CD4-positive, alpha-beta T cell (primary cell): ENCODE data around the gene NADK2. TPM values are rescaled to one million over a fixed set of nuclear protein-coding genes. Genes with fewer than 3 reads are reported as not detected.

Experiments used
- ATAC-seq: fragments of 200-7000 bp; cut with Tn5 transposase; one replicate; pipeline ENCODE4 v1.10.0; 2022; ENCODE audit warnings: mild to moderate bottlenecking; ENCODE audit not compliant: poor library complexity
- CTCF ChIA-PET: fragments of 350-600 bp; sonication (Branson Sonifier 250); formaldehyde crosslinking; loops from one replicate; lab custom pipeline; 2021; ENCODE audit warnings: antibody characterized with exemption, inconsistent platforms; lab: Charles Lee
- POLR2A ChIA-PET: fragments of 350-600 bp; sonication (Branson Sonifier 250); formaldehyde crosslinking; loops from one replicate; lab custom pipeline; 2021; ENCODE audit warnings: antibody characterized with exemption, inconsistent platforms; lab: Charles Lee
- DNase-seq, 14 experiments: peaks; one replicate each; pipeline ENCODE4 v3.0.0-alpha.2; 2013 to 2020; ENCODE audit warnings: mixed read lengths in 2 of 14
- H3K27ac ChIP-seq, 2 donors: one replicate each; pipeline versions ENCODE4 v1.5.1 to v1.7.0; 2013; ENCODE audit warnings: low read length in 2 of 2, low read depth in 1 of 2, mild to moderate bottlenecking in 1 of 2
- H3K27me3 ChIP-seq, 2 experiments: 1 replicate in 1 of 2; 2 replicates in 1 of 2; pipeline versions ENCODE4 v1.6.1 to v1.7.0; 2013; ENCODE audit warnings: low read length in 2 of 2, control low read depth in 1 of 2, mild to moderate bottlenecking in 1 of 2, moderate library complexity in 1 of 2; ENCODE audit not compliant: insufficient read depth in 2 of 2, control insufficient read depth in 1 of 2
- H3K36me3 ChIP-seq: one replicate; pipeline ENCODE4 v1.6.1; 2013; ENCODE audit warnings: low read length, control low read depth; ENCODE audit not compliant: insufficient read depth
- H3K4me1 ChIP-seq: one replicate; pipeline ENCODE4 v1.6.1; 2013; ENCODE audit warnings: low read length, control low read depth; ENCODE audit not compliant: insufficient read depth
- H3K4me3 ChIP-seq: one replicate; pipeline ENCODE4 v1.5.1; 2013; ENCODE audit warnings: mild to moderate bottlenecking, low read length, moderate library complexity
- H3K9me3 ChIP-seq, 2 experiments: 1 replicate in 1 of 2; 2 replicates in 1 of 2; pipeline versions ENCODE4 v1.6.1 to v1.7.0; 2013; ENCODE audit warnings: low read length in 2 of 2, mild to moderate bottlenecking in 2 of 2, control low read depth in 1 of 2, moderate library complexity in 1 of 2; ENCODE audit not compliant: control insufficient read depth in 1 of 2, insufficient read depth in 1 of 2
- H3K27ac Mint-ChIP-seq: one replicate; pipeline ENCODE4 v1.8.0; 2020; ENCODE audit warnings: mixed read lengths
- H3K27me3 Mint-ChIP-seq: one replicate; pipeline ENCODE4 v1.8.0; 2021; ENCODE audit warnings: mixed read lengths
- H3K36me3 Mint-ChIP-seq: one replicate; pipeline ENCODE4 v1.8.0; 2021; ENCODE audit warnings: low read depth, mixed read lengths
- H3K4me1 Mint-ChIP-seq: one replicate; pipeline ENCODE4 v1.8.0; 2021; ENCODE audit warnings: low read depth, mixed read lengths
- H3K4me3 Mint-ChIP-seq: one replicate; pipeline ENCODE4 v1.8.0; 2020; ENCODE audit warnings: mild to moderate bottlenecking, mixed read lengths
- H3K9me3 Mint-ChIP-seq: one replicate; pipeline ENCODE4 v1.8.0; 2020; ENCODE audit warnings: mixed read lengths
- intact Hi-C, 2 experiments: fragments of 100-400 bp; cut with DNase I in 1 of 2; cut with micrococcal nuclease in 1 of 2; formaldehyde crosslinking; loops; one replicate each; pipeline versions ENCODE4 v1.15.1 to v1.9.0; 2023 to 2025; cut with DNase I, micrococcal nuclease
- total RNA-seq, 174 experiments: library from RNA in 2 of 174; stranded (reverse) in 2 of 174; gene quantifications; one replicate each; pipeline ENCODE4 v1.2.3 and lab custom pipeline; 2021 to 2026
- TF ChIP-seq, protein P1 (sequence below): fragments of 200-600 bp; IDR thresholded peaks from one replicate; pipeline ENCODE4 v1.8.0; 2022; ENCODE audit warnings: antibody characterized with exemption, mild to moderate bottlenecking

Gene NADK2
- total RNA-seq, 2 experiments from 2014 or later = 12.5 to 13.3 TPM

DNA sequence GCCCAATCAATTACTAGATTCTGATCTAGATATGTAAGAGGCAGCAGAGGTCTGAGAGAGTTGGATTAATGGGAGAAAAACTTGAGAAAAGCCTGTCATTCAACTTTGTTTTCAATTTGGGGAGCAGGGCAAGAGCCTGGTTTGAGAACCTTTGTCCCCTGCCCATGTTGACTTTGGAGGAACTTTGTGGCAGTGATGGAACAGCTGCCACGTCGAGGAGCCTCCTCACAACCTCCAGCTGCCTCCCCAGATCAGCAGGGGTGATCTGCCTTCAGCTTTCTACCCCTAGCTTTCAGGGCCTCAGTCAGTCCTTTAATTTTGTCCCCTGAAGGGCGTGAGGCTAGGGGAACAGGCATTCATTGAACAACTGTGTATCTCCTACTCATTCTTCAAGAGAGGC is 81.1 kb downstream of the NADK2 start:
- Histone ChIP-seq H3K4me1 (peaks cover 3% of the 10 kb centered on the region), H3K36me3 (peaks cover 79% of the 10 kb centered on the region), H3K27me3 (no peaks in the 10 kb centered on the region), H3K9me3 (no peaks in the 10 kb centered on the region), H3K27ac (no peak overlapping the region), H3K4me3 (no peak overlapping the region)
- Mint-ChIP-seq H3K4me3 (no peak overlapping the region), H3K4me1 (peaks cover 38% of the 10 kb centered on the region), H3K9me3 (no peaks in the 10 kb centered on the region), H3K27me3 (no peaks in the 10 kb centered on the region), H3K27ac (no peak overlapping the region), H3K36me3 (peaks cover 97% of the 10 kb centered on the region)
- CTCF ChIA-PET = no interaction called here
- DNase-seq (no peak), ATAC-seq (no peak)
- intact Hi-C loops = no loop called here
- POLR2A ChIA-PET = interaction anchor here (0.5 to 1.2 kb wide), 3 partner anchors 9 to 542 kb away, joined by 3 to 4 read pairs (median 3); partner anchors contain the start of genes LMBRD2 and SKP2
- TF ChIP-seq, protein P1, sequence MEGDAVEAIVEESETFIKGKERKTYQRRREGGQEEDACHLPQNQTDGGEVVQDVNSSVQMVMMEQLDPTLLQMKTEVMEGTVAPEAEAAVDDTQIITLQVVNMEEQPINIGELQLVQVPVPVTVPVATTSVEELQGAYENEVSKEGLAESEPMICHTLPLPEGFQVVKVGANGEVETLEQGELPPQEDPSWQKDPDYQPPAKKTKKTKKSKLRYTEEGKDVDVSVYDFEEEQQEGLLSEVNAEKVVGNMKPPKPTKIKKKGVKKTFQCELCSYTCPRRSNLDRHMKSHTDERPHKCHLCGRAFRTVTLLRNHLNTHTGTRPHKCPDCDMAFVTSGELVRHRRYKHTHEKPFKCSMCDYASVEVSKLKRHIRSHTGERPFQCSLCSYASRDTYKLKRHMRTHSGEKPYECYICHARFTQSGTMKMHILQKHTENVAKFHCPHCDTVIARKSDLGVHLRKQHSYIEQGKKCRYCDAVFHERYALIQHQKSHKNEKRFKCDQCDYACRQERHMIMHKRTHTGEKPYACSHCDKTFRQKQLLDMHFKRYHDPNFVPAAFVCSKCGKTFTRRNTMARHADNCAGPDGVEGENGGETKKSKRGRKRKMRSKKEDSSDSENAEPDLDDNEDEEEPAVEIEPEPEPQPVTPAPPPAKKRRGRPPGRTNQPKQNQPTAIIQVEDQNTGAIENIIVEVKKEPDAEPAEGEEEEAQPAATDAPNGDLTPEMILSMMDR = no peak

DNA sequence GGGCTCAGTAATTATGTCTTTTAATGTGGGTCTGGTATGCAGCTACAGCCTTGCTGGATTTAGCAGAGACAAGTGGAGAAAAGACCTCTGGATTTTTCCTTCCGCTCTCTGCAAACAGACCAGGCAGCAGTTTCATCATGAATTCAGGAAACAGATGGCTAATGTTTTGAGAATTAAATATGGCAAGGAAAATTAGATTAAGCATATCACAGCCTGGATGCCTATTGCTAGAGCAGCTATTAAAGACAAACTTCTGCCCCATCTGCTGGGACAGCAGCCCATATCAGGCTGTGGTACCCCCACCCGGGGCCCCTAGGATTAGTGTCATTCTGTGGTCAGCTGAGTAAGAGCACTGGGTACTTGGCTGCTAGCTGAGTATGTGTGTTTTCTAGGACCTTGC is 83.6 kb downstream of the NADK2 start:
- ATAC-seq (no peak), DNase-seq (no peak)
- H3K27me3 Mint-ChIP-seq = no peaks in the 10 kb centered on the region
- intact Hi-C loops = loop anchor here in 1 of 2 experiments (10.0 kb wide), 1 partner anchor 1323 kb away; the partner anchor contains the start of gene TTC23L
- Histone ChIP-seq H3K27ac (no peak overlapping the region), H3K27me3 (no peaks in the 10 kb centered on the region), H3K4me1 (peaks cover 11% of the 10 kb centered on the region), H3K4me3 (no peak overlapping the region), H3K9me3 (no peaks in the 10 kb centered on the region), H3K36me3 (peaks cover 59% of the 10 kb centered on the region)
- ChIA-PET POLR2A (no interaction called here), CTCF (no interaction called here)
- H3K9me3 Mint-ChIP-seq = no peaks in the 10 kb centered on the region
- H3K36me3 Mint-ChIP-seq = peaks cover 96% of the 10 kb centered on the region
- no peak overlapping the region for H3K27ac Mint-ChIP-seq
- H3K4me1 Mint-ChIP-seq = peaks cover 41% of the 10 kb centered on the region
- H3K4me3 Mint-ChIP-seq = no peak overlapping the region
- TF ChIP-seq, protein P1 = no peak

DNA sequence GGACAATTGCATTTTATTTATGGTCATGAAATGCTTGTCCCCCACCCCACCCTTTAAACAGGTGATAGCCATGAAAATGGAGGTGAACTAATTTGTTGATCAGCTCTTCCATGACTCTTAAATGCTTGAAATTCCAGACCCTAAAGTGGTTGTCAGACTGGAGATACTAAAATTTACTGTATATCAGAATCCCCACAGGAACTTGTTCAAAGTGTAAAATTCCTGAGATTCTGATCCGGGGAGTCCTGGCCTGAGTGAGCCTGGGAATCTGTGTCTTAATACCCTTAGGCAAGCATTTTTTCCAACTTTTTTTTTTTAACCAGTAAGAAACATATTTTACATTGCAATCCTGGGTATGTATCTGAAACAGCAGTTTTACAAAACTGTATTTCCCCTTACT is 85.1 kb downstream of the NADK2 start:
- no peaks in the 10 kb centered on the region for H3K9me3 Mint-ChIP-seq
- ChIA-PET POLR2A (interaction anchor here (1.1 kb wide), 1 partner anchor 85 kb away, joined by 4 read pairs; the partner anchor contains the start of gene NADK2), CTCF (no interaction called here)
- no peak overlapping the region for H3K27ac ChIP-seq
- no peak overlapping the region for H3K4me3 Mint-ChIP-seq
- H3K27me3 Mint-ChIP-seq = no peaks in the 10 kb centered on the region
- no peak overlapping the region for H3K27ac Mint-ChIP-seq
- DNase-seq (no peak), ATAC-seq (no peak)
- peaks cover 43% of the 10 kb centered on the region for H3K36me3 ChIP-seq
- H3K27me3 ChIP-seq = no peaks in the 10 kb centered on the region
- H3K9me3 ChIP-seq = no peaks in the 10 kb centered on the region
- H3K4me1 ChIP-seq = peaks cover 21% of the 10 kb centered on the region
- no peak overlapping the region for H3K4me3 ChIP-seq
- TF ChIP-seq, protein P1 = no peak
- intact Hi-C loops = loop anchor here in 1 of 2 experiments (10.0 kb wide), 1 partner anchor 1322 kb away; the partner anchor contains the start of gene TTC23L
- peaks cover 50% of the 10 kb centered on the region for H3K4me1 Mint-ChIP-seq
- H3K36me3 Mint-ChIP-seq = peaks cover 96% of the 10 kb centered on the region
